Skin of body (tissue), 2 donors: Measurements from ENCODE around the gene COL4A3. TPM values are rescaled to one million over a fixed set of nuclear protein-coding genes. Genes with fewer than 3 reads are reported as not detected.

Experiments
- DNase-seq: peaks from one replicate; lab custom pipeline; 2025; lab: John Stamatoyannopoulos, UW
- total RNA-seq: library from RNA; depleted of rRNA; stranded (reverse); fragments of >200 nt; gene quantifications from one replicate; pipeline ENCODE4 v1.2.3, GENCODE V29; 2014

Gene COL4A3
- total RNA-seq, 1 donor from 2014 or later, result 0.20 TPM

DNA sequence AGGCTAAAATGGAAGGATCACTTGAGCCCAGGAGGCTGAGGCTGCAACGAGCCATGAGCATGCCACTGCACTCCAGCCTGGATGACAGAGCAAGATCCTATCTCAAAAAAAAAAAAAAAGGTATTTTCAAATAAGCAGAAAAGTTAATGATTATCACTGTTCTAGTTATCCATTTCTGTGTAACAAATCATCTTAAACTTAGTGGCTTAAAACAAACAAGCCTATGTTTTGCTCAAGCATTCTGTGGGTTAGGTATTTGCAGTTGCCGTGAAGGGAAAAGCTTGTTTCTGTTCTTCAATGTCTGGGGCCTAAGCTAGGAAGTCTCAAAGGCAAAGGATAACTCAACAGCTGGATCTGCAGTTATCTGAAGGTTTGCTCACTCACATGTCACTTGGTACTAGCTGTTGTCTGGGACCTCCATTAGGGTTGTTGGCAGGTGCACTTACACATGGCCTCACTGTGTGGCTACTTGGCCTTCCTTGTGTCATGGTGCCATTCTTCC, 174.7 kb downstream of the COL4A3 start:
- DNase-seq, result no peak

DNA sequence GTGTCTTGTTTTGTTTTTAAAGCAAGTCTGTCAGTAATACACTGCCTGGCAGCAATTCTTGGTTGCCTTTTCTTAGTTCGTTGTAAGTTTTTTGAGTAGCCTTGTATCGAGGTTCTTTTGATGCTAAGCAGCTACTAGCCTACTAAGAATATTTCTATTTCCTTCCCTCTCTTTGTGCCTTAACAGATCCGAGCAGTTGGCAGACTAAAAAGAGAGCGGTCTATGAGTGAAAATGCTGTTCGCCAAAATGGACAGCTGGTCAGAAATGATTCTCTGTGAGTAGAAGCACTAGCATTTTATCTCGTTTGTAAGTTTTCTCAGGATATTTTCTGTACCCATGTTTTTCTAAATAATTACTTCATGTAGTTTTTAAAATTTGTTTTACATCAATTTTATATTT, 175.7 kb downstream of the COL4A3 start:
- DNase-seq, result no peak

DNA sequence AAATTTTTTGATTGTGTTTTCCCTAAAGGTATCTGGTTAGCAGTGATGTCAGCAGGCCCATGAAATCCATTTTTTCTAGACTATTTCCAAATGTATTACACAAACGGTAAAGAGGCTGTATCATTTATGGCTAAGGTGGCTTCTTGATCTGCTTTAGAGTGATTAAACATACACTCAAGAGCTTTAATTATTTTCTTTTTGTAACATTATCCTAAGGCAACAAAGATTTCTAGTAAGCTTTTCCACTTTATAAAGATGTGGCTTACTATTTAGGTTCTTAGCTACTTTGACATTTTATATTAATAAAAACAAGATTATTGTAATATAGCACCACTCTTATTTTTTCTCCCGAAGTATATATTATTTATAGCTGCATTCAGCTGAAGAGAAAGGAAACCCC, 177.1 kb downstream of the COL4A3 start:
- no peak for DNase-seq

DNA sequence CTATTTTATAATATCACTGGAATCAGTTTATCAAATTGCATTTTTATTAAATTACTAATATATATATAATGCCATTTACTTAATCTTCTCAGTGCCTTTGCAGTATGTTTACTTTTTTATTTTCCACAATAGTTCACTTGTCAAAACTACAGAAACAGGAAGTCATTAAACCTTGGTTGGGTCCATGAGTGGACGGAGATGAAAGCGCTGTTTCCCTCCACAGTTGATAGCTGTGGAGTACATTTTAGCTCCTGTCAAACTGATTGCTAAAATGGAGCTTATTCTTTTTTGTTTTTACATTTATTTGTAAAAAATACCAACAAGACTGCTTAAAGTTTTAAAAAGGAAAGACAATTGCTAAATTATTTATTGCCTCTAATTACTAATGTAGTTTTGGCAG, 179.8 kb downstream of the COL4A3 start:
- no peak for DNase-seq

DNA sequence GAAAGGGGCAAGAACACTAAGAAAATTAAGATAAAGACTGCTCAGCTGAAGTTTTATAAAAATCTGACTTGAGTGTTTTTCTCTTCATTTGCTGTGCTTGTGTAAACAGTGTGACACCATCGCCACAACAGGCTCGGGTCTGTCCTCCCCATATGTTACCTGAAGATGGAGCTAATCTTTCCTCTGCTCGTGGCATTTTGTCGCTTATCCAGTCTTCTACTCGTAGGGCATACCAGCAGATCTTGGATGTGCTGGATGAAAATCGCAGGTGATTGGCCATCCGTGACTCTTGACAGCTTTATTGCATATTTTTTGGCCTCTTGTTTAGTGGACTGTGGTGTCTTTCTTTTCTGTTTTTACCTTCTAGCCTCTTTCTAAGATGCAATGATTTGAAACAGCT, 182.7 kb downstream of the COL4A3 start:
- no peak for DNase-seq

DNA sequence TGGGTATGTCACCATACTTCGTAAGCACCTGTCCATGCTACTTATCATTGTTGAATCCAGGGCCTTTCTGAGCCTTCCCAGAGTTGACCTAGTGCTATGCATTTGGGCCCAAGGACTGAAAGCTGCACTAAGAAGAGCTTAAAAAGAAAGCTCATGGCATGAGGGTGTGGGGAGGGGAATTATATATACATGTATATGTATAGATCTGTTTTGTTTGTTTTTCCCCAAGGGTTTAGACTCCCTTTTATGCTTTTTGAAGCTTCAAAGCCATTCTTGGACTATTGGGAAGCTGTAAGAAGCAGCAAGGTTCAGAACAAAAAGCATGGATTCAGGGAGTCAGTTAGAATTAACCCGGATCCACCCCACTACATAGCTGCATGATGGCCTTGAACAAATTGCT, 183.9 kb downstream of the COL4A3 start:
- no peak for DNase-seq

DNA sequence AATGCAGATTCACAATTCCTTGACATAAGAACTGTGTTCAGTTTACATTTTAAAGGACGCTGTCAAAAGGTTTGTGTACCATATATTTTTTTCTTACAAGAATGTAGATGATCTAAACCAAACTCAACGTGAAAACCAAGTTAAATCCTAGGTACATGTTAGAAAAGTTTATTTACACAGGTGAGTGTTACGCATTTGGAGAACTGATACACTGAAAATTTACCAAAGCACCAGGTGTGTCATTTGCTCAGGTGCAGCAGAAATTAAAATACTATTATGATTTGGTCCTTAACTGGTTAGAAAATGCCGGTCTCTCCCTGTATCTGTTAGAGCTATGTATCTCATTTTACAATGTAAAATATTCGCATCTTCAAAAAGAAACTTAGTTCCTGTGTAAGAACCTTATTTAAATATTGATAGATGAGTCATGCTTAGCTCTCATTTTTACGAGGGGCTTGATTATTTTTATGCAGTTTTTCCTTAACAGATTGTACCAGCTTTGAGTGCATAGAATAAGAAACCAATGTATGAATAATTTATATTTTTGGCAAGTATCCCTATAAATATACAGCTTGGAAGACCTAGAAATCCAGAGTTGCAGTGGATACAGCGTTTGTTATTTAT, 185.7 kb downstream of the COL4A3 start:
- DNase-seq, result no peak

DNA sequence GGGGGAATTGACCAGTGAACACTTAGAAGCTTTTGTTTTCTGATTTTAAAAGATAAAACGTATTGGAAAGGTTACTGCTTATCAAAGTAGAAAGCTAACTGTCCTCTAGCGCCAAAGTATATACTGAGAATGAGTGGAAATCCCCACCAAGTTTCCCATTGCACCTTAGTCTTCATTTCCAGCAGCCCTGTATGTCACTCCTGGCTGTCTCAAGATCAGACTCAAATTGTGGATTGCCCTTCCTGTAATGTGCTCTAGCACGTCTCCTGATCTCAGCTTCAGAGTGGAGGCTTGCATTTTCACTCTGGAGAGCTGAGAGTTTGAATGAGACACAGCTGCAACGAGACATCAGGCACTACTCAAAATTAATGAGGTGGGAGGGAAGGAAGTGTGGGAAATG, 187.2 kb downstream of the COL4A3 start:
- DNase-seq, result no peak

DNA sequence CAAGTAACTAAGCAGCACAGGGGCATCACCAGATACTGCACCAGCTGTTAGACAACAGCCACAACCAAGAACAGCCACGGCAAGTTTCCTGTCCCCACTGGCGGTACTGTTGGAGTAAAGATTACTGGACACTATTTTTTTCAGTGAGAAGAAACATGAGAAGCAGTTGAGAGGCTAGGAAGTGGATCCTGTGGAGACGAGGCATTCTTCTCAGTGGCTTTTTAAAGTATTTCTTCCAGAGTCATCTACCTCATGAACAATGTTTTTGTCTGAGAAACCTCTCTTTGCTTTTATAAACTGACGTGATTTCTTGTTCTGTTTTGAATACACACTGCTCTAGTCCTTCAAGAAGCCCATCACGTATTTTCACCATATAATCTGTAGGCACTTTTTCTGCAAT, 195.9 kb downstream of the COL4A3 start:
- no peak for DNase-seq

DNA sequence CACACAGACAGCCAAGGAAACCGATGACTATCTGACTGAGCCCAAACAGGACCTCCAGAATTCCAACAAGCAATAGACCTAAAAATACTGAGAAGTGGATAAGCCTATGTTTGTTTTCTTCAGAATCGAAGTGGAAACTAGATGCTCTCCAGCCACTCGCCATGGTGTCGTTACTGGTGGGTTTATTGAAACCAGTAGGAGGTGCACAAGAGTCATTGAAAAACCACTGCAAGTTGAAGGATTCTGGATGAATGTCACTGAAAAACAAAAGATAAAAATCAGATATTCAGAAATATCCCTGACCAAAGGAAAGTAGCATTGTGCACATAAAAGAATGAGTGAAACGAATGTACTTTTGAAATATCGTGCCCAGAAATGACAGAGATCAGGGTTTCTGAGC, 199.3 kb downstream of the COL4A3 start:
- DNase-seq, result no peak

Other genes starting within 250 kb of the COL4A3 start
- gene COL4A4, start 419 bp upstream of the COL4A3 start, total RNA-seq, result 0.30 TPM
- 55.6 TPM for gene MFF, start 160.6 kb downstream of the COL4A3 start, total RNA-seq
- not detected for gene TM4SF20, start 214.7 kb downstream of the COL4A3 start, total RNA-seq
- not detected for gene SCYGR1, start 223.3 kb downstream of the COL4A3 start, total RNA-seq